Measurements from ENCODE around the gene PTTG2.
"Not testable (repeated sequence)": the region's sequence is repeated elsewhere in the genome, so short reads cannot be mapped to it uniquely, and the experiment has no call there.

Gene PTTG2

GRCh38 chr4:37960098-37960497 is at the start of gene PTTG2:
Gene PTTG2, plus strand, starts transcription at chr4:37960398. Its CDS starts 37 bp downstream, at chr4:37960435.
- no peak for DNase-seq

- DNase-seq = no peak
These were observed 45.7 kb upstream of the PTTG2 start for GRCh38 chr4:37914539-37914938.

- DNase-seq = no peak
These were observed 42.8 kb upstream of the PTTG2 start for GRCh38 chr4:37917388-37917787.

- DNase-seq = no peak
These were observed 41.5 kb upstream of the PTTG2 start for GRCh38 chr4:37918653-37919052.

- no peak for DNase-seq
These were observed 37.9 kb upstream of the PTTG2 start for GRCh38 chr4:37922328-37922727.

- DNase-seq = not testable (repeated sequence)
These were observed 37.1 kb upstream of the PTTG2 start for GRCh38 chr4:37923089-37923488.

GRCh38 chr4:37924946-37925345 is 35.3 kb upstream of the PTTG2 start:
- no peak for DNase-seq

- DNase-seq = no peak
These were observed 32.8 kb upstream of the PTTG2 start for GRCh38 chr4:37927434-37927833.

GRCh38 chr4:37928426-37929416 is 31.5 kb upstream of the PTTG2 start:
- DNase-seq = no peak

- no peak for DNase-seq
These were observed 26.1 kb upstream of the PTTG2 start for GRCh38 chr4:37934096-37934495.

- no peak for DNase-seq
These were observed 25.6 kb upstream of the PTTG2 start for GRCh38 chr4:37934609-37935008.

- DNase-seq = no peak
These were observed 25.2 kb upstream of the PTTG2 start for GRCh38 chr4:37935026-37935425.

- no peak for DNase-seq
These were observed 23.2 kb upstream of the PTTG2 start for GRCh38 chr4:37936889-37937498.

GRCh38 chr4:37938208-37938607 is 22.0 kb upstream of the PTTG2 start:
- no peak for DNase-seq

- DNase-seq = no peak
These were observed 13.6 kb upstream of the PTTG2 start for GRCh38 chr4:37946503-37947179.

- no peak for DNase-seq
These were observed 11.7 kb upstream of the PTTG2 start for GRCh38 chr4:37948542-37948941.

- DNase-seq = no peak
These were observed 10.4 kb upstream of the PTTG2 start for GRCh38 chr4:37949636-37950426.

GRCh38 chr4:37951461-37952352 is 8.5 kb upstream of the PTTG2 start:
- DNase-seq = no peak

- DNase-seq = no peak
These were observed 7.0 kb upstream of the PTTG2 start for GRCh38 chr4:37953156-37953555.

- no peak for DNase-seq
These were observed 6.4 kb upstream of the PTTG2 start for GRCh38 chr4:37953620-37954293.

GRCh38 chr4:37956941-37957340 is 3.3 kb upstream of the PTTG2 start:
- no peak for DNase-seq

Measured in NCI-H2029 treated with DMSO at 0.1 percent for 48 hours (cell line).